ENCODE data around the gene TMEM198.
A peak's percentile ranks its signal among the peaks of the same experiment; 100 is the strongest.

TMEM198 gene

DNA sequence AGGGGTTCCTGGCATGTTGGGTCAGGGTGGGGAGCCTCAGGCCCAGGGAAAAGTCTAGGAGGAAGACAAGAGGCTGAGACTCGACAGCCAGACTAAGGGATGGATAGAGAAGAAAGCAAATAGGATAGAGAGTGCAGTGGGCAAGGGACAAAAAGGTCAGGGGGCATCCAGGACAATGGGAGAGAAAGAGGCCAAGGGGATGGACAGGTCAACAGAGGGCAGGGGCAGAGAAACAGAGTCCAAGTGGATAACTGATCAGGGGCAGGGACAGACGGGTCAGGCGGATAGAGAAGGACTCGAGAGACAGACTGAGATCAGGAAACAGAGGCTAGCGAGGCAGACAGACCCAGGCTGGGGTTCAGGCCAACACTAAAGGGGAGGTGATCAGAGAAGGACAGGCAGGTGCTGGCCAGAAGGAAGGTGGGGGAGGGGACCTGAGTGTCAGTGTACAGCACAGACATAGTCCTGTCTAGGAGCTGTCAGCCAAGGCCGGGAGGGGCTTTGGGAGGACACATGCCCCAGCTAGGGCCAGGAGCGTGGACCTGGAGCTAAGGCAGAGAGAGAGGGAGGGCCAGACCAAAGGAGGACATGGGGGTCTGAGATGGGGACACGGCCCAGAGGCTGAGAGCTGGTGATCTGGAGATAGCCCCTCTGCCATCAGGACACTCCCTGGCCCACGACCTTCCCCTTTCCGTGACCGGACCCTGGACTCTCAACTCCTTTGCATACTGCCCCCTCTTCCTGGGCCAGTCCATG lies 17.3 kb upstream of the TMEM198 start:
- DNase-seq = no peak

DNA sequence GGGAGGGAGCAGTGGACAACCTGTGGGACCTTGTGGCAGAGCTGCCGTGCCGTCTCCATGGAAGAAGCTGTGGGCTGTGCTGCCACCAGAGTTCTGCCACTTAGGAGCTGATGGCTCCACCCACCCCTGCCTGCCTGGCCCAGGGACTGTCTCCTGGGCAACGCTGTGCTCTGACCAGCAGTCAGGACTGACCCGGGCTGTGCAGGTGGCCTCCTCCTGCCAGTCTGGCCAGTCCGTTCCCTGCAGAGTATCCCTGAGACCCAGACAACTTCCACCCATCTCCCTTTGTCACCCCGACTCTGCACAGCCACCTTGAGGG lies 16.8 kb upstream of the TMEM198 start:
- DNase-seq = no peak

- DNase-seq = no peak
Measured at GRCh38 chr2:219527472-219527871, 16.4 kb upstream of the TMEM198 start.

DNA sequence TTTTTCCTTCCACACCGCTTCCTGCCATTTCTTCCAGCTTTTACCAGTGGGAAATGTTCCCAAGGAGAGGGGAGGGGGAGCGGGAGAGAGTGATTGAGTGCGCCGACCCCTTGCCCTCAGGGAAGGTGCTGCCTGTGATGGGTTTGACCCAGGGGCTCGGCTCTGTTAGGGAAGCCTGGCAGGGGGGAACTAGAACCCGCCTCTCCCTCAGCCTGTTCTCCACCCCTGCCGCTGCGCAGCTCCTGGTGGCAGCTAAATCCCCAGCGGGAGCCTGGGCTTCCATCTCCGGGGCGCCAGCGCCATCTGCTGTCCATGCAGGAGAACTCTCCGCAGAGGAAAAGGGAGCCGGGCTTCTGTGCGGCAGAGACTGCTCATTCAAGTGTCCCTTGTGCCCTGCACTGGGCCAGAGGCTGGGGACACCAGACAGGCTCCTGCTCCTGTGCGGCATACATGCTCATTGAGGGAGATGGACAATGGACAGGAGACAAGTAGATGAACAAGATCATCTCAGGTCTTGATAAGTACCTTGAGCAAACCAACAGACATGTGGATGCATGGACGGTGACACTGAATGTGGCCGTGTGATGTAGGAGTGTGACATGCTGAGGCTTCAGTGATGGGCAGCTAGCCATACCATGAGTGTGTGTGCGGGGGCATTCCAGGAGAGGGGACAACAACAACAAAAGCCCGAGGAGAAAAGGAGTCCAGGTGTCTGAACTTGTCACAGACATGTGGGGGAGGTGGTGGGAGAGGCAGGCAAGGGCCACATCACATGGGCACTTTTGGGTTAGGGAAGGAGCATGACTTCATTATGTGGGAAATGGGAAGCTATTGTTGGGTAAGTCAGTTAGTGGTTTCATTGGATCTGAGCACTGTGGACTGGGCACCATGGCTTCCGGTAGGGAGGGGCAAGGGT lies 13.5 kb upstream of the TMEM198 start:
- DNase-seq = peak; percentile 82

DNA sequence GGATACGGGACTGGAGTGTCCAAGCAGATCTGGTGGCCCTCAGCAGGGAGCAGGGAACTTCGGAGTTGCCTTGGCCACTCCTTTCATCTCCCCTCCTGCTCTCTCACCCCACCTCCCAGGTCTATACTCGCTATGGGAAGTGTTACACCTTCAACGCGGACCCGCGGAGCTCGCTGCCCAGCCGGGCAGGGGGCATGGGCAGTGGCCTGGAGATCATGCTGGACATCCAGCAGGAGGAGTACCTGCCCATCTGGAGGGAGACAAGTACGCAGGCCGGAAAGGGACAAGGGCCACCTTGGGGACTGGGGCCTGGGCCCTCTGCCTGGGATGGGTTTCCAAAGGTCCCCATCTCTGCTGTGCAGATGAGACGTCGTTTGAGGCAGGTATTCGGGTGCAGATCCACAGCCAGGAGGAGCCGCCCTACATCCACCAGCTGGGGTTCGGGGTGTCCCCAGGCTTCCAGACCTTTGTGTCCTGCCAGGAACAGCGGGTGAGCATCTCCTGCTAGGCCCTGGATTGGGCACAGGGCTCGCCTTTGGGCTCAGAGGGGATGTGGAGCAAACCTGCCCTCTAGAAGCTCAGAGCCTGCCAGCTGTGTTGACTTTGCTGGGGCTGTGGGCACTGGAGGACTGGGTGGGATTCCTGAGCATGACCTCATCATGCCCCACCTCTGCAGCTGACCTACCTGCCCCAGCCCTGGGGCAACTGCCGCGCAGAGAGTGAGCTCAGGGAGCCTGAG lies 12.0 kb upstream of the TMEM198 start:
- DNase-seq = no peak

GRCh38 chr2:219532378-219532649 lies 11.5 kb upstream of the TMEM198 start:
- no peak for DNase-seq

DNA sequence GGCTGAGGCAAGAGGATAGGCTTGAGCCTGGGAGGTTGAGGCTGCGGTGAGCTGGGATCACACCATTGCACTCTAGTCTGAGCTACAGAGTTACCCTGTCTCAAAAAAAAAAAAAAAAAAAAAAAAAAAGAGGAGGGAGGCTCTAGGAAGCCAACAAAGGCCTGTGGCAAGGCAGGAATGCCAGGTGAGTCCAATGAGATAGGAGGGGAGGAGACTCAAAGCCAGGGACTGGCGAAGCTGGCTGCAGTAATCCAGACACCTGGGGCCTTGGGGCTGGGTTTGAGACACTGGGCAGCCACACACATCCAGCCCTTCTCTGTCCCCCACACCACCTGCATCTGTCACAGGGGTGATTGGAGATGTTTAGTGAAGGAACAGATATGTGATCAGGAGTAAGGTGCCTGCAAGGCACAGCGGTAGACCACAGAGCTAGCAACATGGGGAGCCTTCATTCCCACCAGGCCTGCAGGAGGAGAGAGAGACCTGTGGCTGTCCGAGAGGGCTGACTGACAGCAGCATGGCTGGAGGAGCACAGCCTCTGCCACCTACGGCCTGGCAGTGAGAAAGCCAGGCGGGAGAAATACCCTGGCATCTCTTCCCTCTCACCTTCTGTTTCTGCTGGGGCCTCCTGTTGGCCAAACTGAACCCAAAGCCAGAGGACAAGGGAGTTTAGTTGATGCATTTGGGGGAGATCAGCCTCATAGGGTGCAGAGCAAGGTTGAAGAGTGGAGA lies 9.7 kb upstream of the TMEM198 start:
- no peak for DNase-seq

GRCh38 chr2:219536425-219536824 lies 7.4 kb upstream of the TMEM198 start:
- no peak for DNase-seq

DNA sequence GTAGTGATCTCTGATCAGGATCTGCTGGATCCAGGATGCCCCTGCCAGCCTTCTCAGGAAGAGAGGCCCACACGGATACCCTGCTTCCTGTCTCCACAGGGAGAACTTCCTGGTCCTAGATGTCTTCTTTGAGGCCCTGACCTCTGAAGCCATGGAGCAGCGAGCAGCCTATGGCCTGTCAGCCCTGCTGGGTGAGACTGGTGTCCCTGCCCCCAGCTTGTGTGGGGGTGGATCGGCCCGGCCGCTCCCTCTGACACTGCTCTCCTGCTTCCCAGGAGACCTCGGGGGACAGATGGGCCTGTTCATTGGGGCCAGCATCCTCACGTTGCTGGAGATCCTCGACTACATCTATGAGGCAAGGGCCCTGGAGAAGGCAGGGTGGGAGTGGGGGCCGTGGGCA lies 6.9 kb upstream of the TMEM198 start:
- DNase-seq = no peak

DNA sequence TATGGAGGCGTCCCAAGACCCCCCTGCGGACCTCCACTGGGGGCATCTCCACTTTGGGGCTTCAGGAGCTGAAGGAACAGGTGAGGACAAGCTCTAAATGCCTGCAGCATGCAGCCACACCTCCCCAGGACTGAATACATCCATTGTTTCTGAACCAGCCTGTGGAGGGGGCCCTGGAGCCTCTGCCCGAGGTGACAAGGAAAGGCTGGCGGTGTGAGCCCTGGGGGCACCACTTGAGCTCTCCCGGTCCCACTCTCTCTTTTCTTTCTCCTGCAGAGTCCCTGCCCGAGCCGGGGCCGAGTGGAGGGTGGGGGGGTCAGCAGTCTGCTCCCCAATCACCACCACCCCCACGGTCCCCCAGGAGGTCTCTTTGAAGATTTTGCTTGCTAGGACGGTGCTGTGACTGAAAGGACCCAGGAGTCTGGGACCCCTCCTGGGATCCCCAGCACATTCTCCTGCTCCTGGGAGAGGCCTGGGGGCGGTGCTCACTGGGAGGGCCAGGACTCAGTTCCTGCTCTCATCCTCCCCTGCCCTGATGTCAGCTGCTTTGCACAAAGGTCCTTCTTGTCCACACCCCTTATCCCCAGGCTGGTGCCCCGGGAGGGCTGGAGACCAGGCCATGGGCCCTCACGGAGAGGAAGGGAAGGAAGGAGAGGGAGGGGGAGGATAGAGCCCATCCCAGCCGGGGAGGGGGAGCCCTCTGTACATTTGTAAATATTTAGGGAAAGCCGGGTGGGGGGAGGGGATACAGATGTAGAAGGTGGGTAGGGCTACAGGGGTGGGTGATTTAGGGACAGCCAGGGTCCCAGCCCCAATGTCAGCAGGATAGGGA lies 6.0 kb upstream of the TMEM198 start:
- DNase-seq = no peak

- DNase-seq = no peak
Measured at GRCh38 chr2:219538504-219538951, 5.3 kb upstream of the TMEM198 start.

- DNase-seq = no peak
Measured at GRCh38 chr2:219538956-219539788, 4.7 kb upstream of the TMEM198 start.

DNA sequence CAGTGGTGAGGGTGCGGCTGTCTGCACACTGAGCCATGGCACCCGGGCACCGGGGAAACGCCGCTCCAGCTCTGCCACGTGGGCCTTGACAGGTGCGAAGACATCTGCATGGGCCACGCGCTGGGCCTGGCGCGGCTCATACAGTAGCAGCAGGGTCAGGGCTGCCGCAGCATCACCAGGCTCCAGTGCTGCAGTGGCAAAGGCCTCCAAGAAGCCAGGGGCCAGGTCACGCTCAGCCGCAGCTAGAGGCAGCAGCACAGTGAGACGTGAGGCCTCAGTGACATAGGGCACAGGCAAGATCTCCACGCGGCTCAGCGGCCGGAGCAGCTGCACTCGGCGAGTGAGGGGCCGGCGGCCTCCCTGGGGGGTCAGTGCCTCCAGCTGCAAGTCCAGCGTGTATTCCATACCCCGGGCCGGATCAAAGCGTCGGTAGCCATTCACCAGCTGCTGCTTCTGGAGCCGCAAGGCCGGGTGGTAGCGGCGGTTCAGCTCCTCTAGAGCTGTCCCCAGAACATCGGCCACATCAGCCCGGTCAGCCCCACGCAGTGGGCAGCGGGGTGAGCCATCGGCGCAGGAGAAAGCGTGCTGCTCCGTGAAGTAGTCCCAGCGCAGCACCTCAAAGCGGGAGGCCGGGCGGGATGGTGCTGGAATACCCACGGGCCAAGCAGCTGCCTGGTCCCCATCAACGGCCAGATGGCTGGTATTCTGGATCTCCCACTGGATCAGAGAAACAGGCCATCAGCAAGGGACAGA lies 3.7 kb upstream of the TMEM198 start:
- DNase-seq = no peak

DNA sequence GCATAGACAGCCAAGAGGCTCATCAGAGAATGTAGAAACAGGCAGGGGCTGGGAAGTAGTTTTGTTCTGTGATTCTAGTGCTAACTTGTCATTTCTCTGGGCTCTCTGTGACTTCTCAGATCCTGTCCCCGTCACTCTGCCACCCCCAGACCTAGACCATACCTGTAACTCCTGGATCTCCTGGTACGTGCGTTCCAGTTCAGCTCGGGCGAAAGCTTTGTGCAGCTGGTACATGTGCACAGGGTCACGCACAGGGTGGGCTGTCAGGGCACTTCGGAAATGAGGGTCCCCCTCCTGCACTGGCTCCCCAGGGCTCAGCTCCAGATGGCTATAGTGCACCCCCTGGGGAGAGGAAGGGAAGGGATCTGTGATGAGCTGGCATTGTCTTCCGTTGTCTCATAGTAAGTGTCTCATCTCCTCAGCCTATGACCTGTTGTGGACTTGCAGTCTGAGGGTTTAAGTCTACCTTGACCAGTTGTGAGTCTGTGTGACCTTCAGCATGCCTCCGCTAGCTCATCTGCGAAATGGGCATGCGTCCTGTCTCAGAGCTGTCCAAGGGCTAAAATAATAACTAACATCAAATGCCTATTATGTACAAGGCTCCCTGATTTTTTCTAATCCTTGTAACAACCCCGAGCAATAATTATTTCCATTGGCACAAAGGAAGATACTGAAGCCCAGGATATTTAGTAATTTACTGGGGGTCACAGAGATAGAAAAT lies 2.9 kb upstream of the TMEM198 start:
- no peak for DNase-seq

- peak; percentile 86 for DNase-seq
Measured at GRCh38 chr2:219541611-219542180, 2.1 kb upstream of the TMEM198 start.

DNA sequence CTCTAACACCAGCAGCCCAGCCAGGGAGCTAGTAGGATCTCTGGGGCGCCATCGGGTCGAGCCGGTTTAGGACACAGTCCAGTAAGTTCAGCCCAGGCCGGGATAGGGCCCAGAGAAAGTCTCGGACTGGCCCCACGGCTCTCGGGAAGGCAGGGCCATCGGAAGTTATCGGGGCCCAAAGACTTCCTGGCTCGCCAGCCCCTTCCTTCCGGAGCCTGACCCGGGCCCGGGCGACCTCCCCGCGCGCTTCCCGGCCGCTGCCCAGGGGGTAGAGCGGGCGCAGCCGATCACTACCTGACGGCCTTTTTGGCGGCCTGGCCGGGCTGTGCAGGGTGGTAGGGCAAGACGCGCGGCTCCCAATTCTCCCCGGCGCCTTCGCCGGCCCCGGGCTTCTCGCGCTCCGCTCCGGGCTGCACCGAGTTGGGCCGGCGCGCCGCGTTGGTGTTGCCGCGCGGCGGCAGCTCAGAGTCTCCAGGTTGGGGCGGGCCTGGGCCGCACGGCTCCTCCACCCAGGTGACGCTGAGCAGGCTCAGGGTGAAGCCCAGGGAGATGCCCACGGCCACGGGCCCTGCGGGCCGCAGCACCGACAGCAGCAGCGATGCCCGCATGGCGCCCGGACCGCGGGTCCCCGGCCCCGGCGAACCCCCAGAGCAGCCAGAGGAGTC lies 765 bp upstream of the TMEM198 start:
- no peak for DNase-seq

DNA sequence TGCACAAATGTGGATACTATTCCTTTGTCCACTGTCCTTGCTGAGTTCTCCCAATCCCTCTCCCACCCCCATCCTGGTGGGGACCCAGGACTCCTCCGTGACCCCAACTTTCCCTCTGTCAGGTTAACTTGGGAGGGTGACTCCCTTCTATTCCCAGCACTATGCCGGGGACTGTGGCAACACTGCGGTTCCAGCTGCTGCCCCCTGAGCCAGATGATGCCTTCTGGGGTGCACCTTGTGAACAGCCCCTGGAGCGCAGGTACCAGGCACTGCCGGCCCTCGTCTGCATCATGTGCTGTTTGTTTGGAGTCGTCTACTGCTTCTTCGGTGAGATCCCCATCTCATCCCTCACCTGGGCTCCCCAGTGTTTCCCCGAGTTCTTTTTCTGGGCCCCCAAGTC lies 739 bp downstream of the TMEM198 start:
- DNase-seq = no peak

- DNase-seq = no peak
Measured at GRCh38 chr2:219545295-219545942, 1.6 kb downstream of the TMEM198 start.

Measured in CD4-positive, alpha-beta T cell treated with Interleukin-15 for 1 hour (primary cell).